HG02840 (cell line): ENCODE results near the gene PTDSS2.
"Not testable (repeated sequence)": the region's sequence is repeated elsewhere in the genome, so short reads cannot be mapped to it uniquely, and the experiment has no call there.

Experiments
- ATAC-seq: cut with Tn5 transposase; IDR thresholded peaks from one replicate; pipeline ENCODE4 v1.9.1; 2021; ENCODE audit warnings: mild to moderate bottlenecking, moderate library complexity, moderate number of reproducible peaks; ENCODE audit not compliant: unreplicated experiment, low FRiP score

Gene PTDSS2

DNA sequence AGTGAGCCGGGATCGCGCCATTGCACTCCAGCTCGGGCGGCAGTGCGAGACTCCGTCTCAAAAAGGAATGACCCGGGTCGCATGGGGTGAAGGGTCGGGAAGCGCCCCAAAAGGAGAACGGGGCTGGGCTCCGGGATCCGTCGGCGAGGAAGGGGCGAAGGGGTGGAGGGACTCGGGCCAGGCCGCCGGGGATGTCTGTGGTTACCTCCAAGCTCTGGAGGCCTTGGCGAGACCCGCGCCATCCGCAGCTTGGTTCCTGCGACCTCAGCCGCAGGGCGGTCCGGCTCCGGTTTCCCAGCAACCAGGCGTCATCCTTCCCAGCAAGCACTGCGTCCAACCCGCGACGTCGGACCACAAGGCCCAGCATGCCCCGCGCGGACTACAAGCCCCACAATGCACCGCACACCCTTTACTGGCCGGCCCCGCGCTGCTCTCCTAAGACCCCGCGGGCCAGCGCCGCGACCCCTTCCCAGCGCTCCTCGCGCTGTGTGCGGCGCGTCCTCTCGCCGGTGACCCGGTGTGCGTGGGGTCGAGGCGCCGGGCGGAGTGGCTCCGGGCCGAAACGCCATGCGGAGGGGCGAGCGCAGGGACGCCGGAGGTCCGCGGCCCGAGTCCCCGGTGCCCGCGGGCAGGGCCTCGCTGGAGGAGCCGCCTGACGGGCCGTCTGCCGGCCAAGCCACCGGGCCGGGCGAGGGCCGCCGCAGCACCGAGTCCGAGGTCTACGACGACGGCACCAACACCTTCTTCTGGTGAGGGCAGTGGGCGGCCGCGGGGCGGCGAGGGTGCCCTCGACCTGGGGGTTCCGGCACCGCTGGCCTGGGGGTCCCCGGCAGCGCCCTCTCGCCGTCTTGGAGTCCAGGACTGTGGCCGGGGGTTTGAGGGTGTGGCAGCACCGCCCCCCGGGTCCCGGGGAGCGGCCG is at the start of gene PTDSS2:
PTDSS2 (plus strand) TSS at position 391 of the 920 bp plus-strand sequence; CDS start at position 568, 177 bp downstream.
- peak; percentile 58 for ATAC-seq

- ATAC-seq = not testable (repeated sequence)
These were observed 48.9 kb upstream of the PTDSS2 start for GRCh38 chr11:401196-401595.

- no peak for ATAC-seq
These were observed 46.9 kb upstream of the PTDSS2 start for GRCh38 chr11:403021-403760.

DNA sequence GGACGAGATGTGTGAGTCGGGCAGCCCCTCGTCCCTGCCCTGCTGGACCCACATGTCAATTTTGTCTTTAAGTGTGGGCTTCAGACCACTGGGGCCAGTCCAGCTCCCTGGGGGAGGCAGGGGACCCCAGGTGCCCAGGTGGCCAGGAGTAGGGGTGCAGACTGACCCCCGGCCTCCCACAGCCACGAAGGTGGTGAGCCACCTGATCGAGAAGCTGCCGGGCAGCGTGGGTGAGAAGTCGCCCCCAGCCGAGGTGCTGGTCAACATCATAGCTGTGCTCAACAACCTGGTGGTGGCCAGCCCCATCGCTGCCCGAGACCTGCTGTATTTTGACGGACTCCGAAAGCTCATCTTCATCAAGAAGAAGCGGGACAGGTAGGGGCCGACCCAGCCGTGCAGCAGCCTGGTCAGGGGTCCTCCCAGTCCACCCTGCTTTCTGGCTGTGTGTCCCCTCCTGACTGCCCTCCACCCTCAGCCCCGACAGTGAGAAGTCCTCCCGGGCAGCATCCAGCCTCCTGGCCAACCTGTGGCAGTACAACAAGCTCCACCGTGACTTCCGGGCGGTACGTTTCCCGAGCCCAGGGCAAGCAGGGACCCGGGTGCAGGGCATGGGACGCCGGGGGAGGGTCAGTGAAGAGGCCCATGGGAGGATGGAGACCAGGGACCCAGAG is 46.2 kb upstream of the PTDSS2 start:
- ATAC-seq = no peak

DNA sequence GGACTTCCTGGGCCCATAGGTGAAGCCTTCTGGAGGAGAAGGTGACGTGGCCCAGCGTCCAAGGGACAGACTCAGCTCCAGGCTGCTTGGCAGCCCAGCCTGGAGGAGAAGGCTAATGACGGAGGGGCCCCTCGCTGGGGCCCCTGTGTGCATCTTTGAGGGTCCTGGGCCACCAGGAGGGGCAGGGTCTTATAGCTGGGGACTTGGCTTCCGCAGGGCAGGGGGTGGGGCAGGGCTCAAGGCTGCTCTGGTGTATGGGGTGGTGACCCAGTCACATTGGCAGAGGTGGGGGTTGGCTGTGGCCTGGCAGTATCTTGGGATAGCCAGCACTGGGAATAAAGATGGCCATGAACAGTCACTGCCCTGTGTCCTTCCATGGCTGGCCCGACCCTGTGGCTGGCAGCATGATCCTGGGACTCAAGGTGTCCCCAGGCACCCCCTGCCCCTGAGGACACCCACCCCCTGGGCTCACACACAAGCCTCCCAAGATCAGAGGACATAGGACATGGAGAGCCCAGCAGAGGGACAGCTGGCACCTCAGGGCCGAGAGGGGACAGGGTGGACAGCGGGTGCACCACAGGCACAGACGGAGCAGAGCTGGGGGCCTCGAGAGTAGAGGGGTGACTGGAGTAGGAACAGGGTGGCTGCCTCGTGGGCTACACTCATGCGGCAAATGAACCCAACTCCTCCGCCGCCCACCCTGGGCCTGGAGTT is 45.4 kb upstream of the PTDSS2 start:
- no peak for ATAC-seq

DNA sequence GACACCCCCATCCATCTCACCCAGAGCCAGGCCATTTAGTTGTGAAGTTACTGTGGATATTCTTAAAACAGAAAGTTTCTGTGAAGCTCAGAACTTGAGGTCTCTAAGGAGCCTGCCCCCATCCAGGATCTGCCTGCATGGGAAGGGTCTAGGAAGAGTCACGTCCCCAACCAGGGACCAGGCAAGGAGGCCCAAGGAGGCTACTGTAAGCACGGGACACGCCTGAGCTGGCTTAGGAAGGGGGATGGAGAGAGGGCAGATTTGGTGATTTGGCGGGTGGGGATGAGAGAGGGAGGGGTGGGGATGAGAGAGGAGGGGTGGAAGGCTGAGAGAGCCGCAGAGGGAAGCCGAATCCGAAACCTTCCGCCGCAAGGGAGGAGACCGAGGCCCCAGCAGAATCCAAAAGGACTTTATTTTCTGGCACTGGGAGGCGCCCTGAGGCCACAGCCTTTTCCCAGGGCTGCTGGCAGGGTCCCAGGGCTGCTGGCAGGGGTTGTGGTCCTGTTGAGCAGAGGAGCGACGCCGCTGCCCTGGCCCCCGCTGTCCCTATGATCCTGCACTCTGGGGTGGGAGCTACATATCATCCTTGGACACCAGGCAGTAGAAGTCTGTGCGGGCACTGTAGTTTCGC is 44.6 kb upstream of the PTDSS2 start:
- no peak for ATAC-seq

DNA sequence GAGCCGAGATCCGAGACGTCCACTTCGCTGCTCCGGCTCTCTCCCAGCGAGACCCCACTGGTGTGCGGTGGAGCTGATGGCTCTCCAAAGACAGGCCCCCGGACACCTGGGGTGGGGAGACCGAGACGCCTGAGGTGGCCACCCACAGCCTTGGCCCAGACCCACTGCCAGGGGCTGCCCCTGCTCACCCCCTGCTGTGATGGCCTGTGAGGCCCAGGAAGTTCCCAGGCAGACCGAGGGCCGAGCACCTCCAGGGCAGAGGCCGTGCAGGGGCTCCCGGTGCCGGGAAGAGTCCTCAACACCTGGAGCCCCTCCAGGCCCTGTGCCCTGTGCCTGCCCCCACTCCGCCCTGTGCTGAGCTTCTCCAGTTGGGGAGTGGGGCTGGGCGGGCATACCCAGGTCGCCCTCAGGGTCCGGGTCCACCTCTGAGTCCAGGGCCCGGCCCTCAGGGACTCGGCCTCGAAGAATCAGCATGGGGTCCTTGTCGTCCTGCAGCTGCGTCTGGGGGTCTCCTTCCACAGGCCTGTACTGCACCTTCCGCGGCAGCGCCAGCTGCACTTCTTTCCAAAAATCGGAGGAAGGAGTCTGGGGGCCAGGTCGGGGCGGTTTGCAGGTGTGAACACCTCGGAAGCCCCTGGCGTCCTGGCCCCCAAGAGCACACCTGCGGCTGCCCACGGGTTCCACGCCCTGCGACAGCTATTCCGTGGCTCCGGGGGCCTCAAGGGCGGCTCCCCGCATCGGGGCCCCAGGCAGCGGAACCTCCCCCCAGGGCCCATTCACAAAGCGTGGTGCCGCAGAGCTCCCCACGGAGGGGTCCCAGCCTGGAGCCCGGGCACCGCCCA is 43.9 kb upstream of the PTDSS2 start:
- no peak for ATAC-seq

GRCh38 chr11:406796-407650 is 43.1 kb upstream of the PTDSS2 start:
- ATAC-seq = peak; percentile 63

DNA sequence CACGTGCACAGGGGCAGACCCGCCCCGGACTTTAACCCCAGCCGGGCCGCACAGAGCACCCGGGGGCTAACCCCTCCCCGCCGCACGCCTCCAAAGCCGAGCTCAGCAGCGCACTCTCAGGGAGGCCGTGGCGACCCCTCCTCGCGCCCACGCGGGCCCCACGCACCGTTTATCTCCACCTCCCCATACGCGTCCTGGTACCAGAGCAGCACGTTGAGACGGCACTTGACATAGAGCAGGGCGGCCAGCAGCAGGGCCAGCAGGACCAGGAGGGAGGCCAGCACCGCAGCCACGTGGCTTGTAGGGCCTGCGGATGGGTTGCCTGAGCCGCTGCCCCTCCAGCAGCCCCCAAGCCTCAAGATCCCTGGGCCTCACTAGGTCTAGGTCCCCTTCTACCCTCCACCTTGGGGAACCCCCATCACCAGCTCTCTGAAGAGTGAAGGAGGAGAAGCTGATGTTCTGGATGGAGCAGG is 42.4 kb upstream of the PTDSS2 start:
- ATAC-seq = no peak

GRCh38 chr11:408154-409007 is 41.7 kb upstream of the PTDSS2 start:
- no peak for ATAC-seq

DNA sequence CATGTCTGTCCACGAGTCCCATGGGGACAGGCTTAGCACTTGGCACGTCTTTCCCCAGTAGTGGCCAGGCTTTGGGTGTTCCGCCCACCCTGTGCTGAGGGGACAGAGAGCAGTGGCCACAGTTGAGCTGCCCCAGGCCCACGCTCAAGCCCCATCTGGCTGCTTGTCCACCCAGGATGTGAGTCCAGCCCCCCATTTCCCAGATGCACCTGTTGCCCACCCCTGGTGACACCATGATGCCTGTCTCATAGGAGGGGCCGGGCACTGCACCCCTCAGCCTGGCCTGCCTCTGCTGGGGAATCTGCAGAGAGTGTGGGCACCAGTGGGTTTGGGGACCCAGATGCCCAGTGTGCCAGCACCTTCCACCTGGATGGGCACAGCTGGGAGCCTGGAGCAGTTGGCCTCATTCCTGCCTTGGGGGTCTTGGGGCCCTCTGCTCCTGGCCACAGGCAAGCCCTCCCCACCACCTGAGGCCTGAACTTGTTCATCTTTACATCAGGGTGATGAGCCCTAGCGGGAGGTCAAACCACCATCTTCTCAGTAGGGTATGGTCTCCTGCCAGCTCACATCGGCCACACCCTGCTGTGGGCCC is 41.0 kb upstream of the PTDSS2 start:
- no peak for ATAC-seq

DNA sequence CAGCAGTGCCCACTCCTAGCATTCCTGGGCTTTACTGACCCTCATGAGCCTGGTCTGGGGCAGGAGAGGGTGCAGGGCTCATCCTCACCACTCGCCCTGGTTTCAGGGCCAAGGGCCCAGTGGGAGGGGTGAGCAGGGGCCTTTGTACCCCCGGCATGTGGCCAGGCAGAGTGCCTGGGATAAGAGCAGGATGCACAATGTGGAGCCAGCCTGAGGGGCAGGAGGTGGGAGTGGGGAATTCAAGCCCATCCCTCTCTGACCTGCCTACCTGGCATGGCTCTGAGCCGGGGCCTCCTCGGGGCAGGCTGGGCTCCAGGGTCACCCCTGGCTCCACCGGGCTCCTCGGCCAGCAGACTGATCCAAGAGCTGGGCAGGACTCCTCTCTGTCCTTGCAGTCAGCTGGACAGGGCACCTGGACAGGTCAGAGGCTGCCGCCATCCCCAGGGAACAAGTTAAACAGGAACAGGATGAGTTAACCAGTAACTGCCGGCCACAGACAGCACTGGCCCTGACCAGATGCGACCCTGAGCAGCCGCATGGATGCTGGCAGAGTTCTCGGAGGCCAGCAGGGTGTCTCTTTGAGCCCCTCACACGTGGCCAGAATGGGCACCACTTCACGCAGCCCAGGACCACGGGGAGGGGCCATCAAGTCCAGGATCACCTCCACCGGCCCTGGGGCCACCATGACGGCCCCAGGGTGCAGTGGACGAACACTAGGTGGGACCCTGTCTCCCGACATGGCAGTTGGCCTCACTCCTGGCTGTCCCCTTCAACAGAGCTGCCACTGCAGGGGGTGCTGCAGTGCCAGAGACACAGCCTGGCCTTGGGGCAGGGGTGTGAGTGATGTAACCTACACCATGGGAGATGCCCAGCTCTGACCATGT is 40.2 kb upstream of the PTDSS2 start:
- ATAC-seq = no peak

DNA sequence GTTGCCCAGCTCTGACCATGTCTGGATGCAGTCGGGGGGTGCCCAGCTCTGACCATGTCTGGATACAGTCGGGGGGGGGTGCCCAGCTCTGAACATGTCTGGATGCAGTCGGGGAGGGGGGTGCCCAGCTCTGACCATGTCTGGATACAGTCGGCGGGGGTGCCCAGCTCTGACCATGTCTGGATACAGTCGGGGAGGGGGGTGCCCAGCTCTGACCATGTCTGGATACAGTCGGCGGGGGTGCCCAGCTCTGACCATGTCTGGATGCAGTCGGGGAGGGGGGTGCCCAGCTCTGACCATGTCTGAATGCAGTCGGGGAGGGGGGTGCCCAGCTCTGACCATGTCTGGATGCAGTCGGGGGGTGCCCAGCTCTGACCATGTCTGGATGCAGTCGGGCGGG is 39.4 kb upstream of the PTDSS2 start:
- ATAC-seq = not testable (repeated sequence)

DNA sequence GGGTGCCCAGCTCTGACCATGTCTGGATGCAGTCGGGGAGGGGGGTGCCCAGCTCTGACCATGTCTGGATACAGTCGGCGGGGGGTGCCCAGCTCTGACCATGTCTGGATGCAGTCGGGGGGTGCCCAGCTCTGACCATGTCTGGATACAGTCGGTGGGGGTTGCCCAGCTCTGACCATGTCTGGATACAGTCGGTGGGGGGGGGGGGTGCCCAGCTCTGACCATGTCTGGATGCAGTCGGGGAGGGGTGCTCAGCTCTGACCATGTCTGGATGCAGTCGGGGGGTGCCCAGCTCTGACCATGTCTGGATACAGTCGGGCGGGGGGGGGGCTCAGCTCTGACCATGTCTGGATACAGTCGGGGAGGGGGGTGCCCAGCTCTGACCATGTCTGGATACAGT is 38.6 kb upstream of the PTDSS2 start:
- ATAC-seq = not testable (repeated sequence)

DNA sequence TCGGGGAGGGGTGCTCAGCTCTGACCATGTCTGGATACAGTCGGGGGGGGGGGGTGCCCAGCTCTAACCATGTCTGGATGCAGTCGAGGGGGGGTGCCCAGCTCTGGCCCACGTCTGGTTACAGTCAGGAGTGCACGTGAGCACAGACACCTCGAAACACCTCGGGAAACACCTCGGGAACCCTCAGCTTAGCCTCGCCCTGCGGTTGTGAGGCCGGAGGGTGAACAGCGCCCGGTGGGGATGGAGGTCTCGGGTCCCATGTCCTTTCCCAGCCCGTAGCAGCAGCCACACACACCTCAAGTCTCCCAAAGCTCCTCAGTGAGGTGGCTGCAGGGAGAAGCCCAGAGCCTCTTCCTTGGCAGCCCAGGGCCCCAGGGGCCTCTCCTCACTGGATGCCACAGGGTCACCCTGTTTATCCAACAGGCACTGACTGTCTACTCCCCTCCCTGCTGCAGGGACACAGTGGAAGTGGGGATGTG is 37.4 kb upstream of the PTDSS2 start:
- no peak for ATAC-seq
